Right renal cortex interstitium (tissue), 3 donors: ENCODE data around the gene DNM3. TPM values are rescaled to one million over a fixed set of nuclear protein-coding genes. Genes with fewer than 3 reads are reported as not detected.

Experiments
- DNase-seq, 3 donors: peaks; one replicate each; pipeline ENCODE4 v3.0.0-alpha.2; 2013; ENCODE audit warnings: low read depth in 3 of 3, low spot score in 2 of 3
- polyA plus RNA-seq, 3 donors: library from polyadenylated mRNA; unstranded; fragments of 120-200 nt; gene quantifications; one replicate each; pipeline ENCODE4 v1.2.1, GENCODE V29; 2013; ENCODE audit not compliant: insufficient read length in 3 of 3

DNM3 gene
- polyA plus RNA-seq, 3 donors: 4.5 to 5.4 (median 5.4) TPM

- no peak for DNase-seq
These were observed 244.8 kb downstream of the DNM3 start for GRCh38 chr1:172086137-172086536.

- no peak for DNase-seq
These were observed 247.0 kb downstream of the DNM3 start for GRCh38 chr1:172088256-172088655.

- DNase-seq: no peak
These were observed 248.6 kb downstream of the DNM3 start for GRCh38 chr1:172089768-172090510.

- DNase-seq: no peak
These were observed 249.2 kb downstream of the DNM3 start for GRCh38 chr1:172090511-172090817.

GRCh38 chr1:172095846-172096245 is 254.5 kb downstream of the DNM3 start:
- no peak for DNase-seq

- no peak for DNase-seq
These were observed 263.9 kb downstream of the DNM3 start for GRCh38 chr1:172105230-172105629.

GRCh38 chr1:172107316-172107975 is 266.1 kb downstream of the DNM3 start:
- no peak for DNase-seq

GRCh38 chr1:172108161-172108893 is 267.0 kb downstream of the DNM3 start:
- no peak for DNase-seq

GRCh38 chr1:172109359-172109758 is 268.1 kb downstream of the DNM3 start:
- no peak for DNase-seq

- no peak for DNase-seq
These were observed 271.3 kb downstream of the DNM3 start for GRCh38 chr1:172112576-172112975.

GRCh38 chr1:172117800-172118199 is 276.5 kb downstream of the DNM3 start:
- no peak for DNase-seq

- DNase-seq: no peak
These were observed 277.3 kb downstream of the DNM3 start for GRCh38 chr1:172118618-172119017.

GRCh38 chr1:172119184-172119583 is 277.9 kb downstream of the DNM3 start:
- no peak for DNase-seq

- DNase-seq: no peak
These were observed 279.1 kb downstream of the DNM3 start for GRCh38 chr1:172120381-172120780.

- no peak for DNase-seq
These were observed 279.9 kb downstream of the DNM3 start for GRCh38 chr1:172121081-172121717.

GRCh38 chr1:172122381-172122780 is 281.1 kb downstream of the DNM3 start:
- DNase-seq: no peak

- no peak for DNase-seq
These were observed 284.0 kb downstream of the DNM3 start for GRCh38 chr1:172125250-172125649.

- no peak for DNase-seq
These were observed 284.6 kb downstream of the DNM3 start for GRCh38 chr1:172125812-172126430.

- DNase-seq: no peak
These were observed 291.5 kb downstream of the DNM3 start for GRCh38 chr1:172132836-172133235.

GRCh38 chr1:172134087-172134731 is 292.9 kb downstream of the DNM3 start:
- DNase-seq: no peak
